Endothelial cell of umbilical vein (primary cell): ENCODE data around the gene COG5. TPM values are rescaled to one million over a fixed set of nuclear protein-coding genes. Genes with fewer than 3 reads are reported as not detected.

Experiments used
- BruUV-seq: library from RNA; stranded (reverse); fragments of 400-500 nt; replicated peaks from 2 replicates; lab custom pipeline; 2021; lab: Mats Ljungman, UMichigan
- CTCF ChIA-PET: fragments of 300-600, 350-600 bp; sonication (Branson Sonifier 250); formaldehyde crosslinking; loops from one replicate; lab custom pipeline; 2021; ENCODE audit warnings: antibody characterized with exemption, inconsistent platforms; lab: Charles Lee
- POLR2A ChIA-PET: fragments of 300-600, 350-600 bp; sonication (Branson Sonifier 250); formaldehyde crosslinking; loops from one replicate; lab custom pipeline; 2021; ENCODE audit warnings: antibody characterized with exemption, inconsistent platforms; lab: Charles Lee
- DNase-seq: peaks from one replicate; pipeline ENCODE4 v3.0.0-alpha.2; 2011; ENCODE audit warnings: low read depth, low spot score
- FAIRE-seq: peaks from 2 replicates; lab custom pipeline; 2011; peaks lifted over from hg19 to GRCh38; lab: Jason Lieb, UNC
- H2AFZ ChIP-seq: 2 replicates; pipeline ENCODE4 v1.6.0; 2012; ENCODE audit warnings: low read depth, low read length, control low read depth, inconsistent platforms
- H3K27ac ChIP-seq: 2 replicates; pipeline ENCODE4 v1.5.1; 2011; ENCODE audit warnings: low read depth, mild to moderate bottlenecking, control low read depth, low read length, moderate library complexity; ENCODE audit not compliant: insufficient read depth
- H3K27me3 ChIP-seq, 2 experiments: 2 replicates each; pipeline versions ENCODE4 v1.6.0 to v1.6.1; 2011; ENCODE audit warnings: low read length in 2 of 2, mixed read lengths in 1 of 2; ENCODE audit not compliant: control insufficient read depth in 2 of 2, insufficient read depth in 2 of 2
- H3K36me3 ChIP-seq, 2 experiments: 2 replicates in 1 of 2; 3 replicates in 1 of 2; pipeline ENCODE4 v1.5.1; 2011; ENCODE audit warnings: low read length in 2 of 2, mild to moderate bottlenecking in 1 of 2, moderate library complexity in 1 of 2; ENCODE audit not compliant: control insufficient read depth in 2 of 2, insufficient read depth in 2 of 2; ENCODE audit errors: extremely low read depth in 1 of 2
- H3K4me1 ChIP-seq: 3 replicates; pipeline ENCODE4 v1.5.1; 2011; ENCODE audit warnings: mild to moderate bottlenecking, low read length; ENCODE audit not compliant: control insufficient read depth, insufficient read depth; ENCODE audit errors: extremely low read depth
- H3K4me2 ChIP-seq: 2 replicates; pipeline ENCODE4 v1.6.1; 2011; ENCODE audit warnings: low read length, control low read depth, mixed read lengths; ENCODE audit not compliant: insufficient read depth
- H3K4me3 ChIP-seq, 3 experiments: fragments of 200-600 bp in 1 of 3; sonication (generic), shearing (Covaris generic) in 1 of 3; replicated peaks in 1 of 3; 2 replicates each; pipeline ENCODE4 v1.5.1; 2011 to 2016; ENCODE audit warnings: control low read depth in 3 of 3, low read length in 3 of 3, mild to moderate bottlenecking in 2 of 3, inconsistent platforms in 1 of 3, low read depth in 1 of 3, moderate library complexity in 1 of 3; ENCODE audit not compliant: insufficient read depth in 1 of 3
- H3K79me2 ChIP-seq: 2 replicates; pipeline ENCODE4 v1.6.0; 2012; ENCODE audit warnings: low read length, inconsistent platforms; ENCODE audit not compliant: control insufficient read depth, insufficient read depth
- H3K9ac ChIP-seq: replicated peaks from 2 replicates; pipeline ENCODE3; 2011; ENCODE audit warnings: low read length, control low read depth; ENCODE audit not compliant: insufficient read depth; ENCODE audit errors: extremely low read depth
- H3K9me1 ChIP-seq: replicated peaks from 3 replicates; pipeline ENCODE4 v1.6.0; 2011; ENCODE audit warnings: mild to moderate bottlenecking, low read length; ENCODE audit not compliant: control insufficient read depth, insufficient read depth; ENCODE audit errors: extremely low read depth
- H3K9me3 ChIP-seq: replicated peaks from 2 replicates; pipeline ENCODE4 v1.5.1; 2012; ENCODE audit warnings: low read length, inconsistent platforms; ENCODE audit not compliant: control insufficient read depth, insufficient read depth
- H4K20me1 ChIP-seq: replicated peaks from 2 replicates; pipeline ENCODE3; 2011; ENCODE audit warnings: mild to moderate bottlenecking, low read length; ENCODE audit not compliant: control insufficient read depth, insufficient read depth; ENCODE audit errors: extremely low read depth
- FOS ChIP-seq: IDR thresholded peaks from 2 replicates; pipeline ENCODE4 v1.6.1; 2011; ENCODE audit warnings: mild to moderate bottlenecking, low read length, moderate library complexity, borderline replicate concordance; ENCODE audit not compliant: insufficient read depth
- JUN ChIP-seq: IDR thresholded peaks from 2 replicates; pipeline ENCODE4 v1.6.1; 2011; ENCODE audit warnings: borderline replicate concordance, low read depth; ENCODE audit not compliant: insufficient read length, insufficient read depth
- MAX ChIP-seq: IDR thresholded peaks from 2 replicates; pipeline ENCODE4 v1.6.1; 2011; ENCODE audit not compliant: insufficient read depth, insufficient read length
- POLR2A ChIP-seq: IDR thresholded peaks from 2 replicates; pipeline ENCODE4 v1.6.1; 2012; ENCODE audit warnings: low read depth, mild to moderate bottlenecking, control low read depth, low read length
- POLR2AphosphoS5 ChIP-seq: IDR thresholded peaks from 2 replicates; pipeline ENCODE4 v1.6.1; 2012; ENCODE audit warnings: low read depth, mild to moderate bottlenecking, control low read depth, low read length, moderate library complexity; ENCODE audit not compliant: insufficient read depth
- dilution Hi-C: fragments of 300-500 bp; cut with MboI; formaldehyde crosslinking; loops from one replicate; pipeline ENCODE4 v1.15.0; 2019; ENCODE audit warnings: low sequenced_read_pairs; ENCODE audit not compliant: extremely low pct_ligation_motif_present
- intact Hi-C: fragments of 100-400 bp; cut with micrococcal nuclease; formaldehyde crosslinking; loops from one replicate; pipeline ENCODE4 v1.10.0; 2022
- polyA plus RNA-seq, 4 experiments: library from polyadenylated mRNA; depleted of rRNA in 3 of 4; stranded (reverse) in 3 of 4; unstranded in 1 of 4; fragments of >200 nt; gene quantifications; 2 replicates each; pipeline versions ENCODE4 v1.2.1 to v1.2.3, GENCODE V29; 2011 to 2012; ENCODE audit warnings: missing spikeins in 1 of 4
- total RNA-seq: library from RNA; stranded (reverse); gene quantifications from 2 replicates; pipeline ENCODE4 v1.2.3, GENCODE V29; 2021

The COG5 gene
- total and polyA plus RNA-seq, 2 donors (not counting 3 experiments of a cell fraction or from before 2014, with no cell fraction given), result 18.8 to 45.3 TPM

DNA sequence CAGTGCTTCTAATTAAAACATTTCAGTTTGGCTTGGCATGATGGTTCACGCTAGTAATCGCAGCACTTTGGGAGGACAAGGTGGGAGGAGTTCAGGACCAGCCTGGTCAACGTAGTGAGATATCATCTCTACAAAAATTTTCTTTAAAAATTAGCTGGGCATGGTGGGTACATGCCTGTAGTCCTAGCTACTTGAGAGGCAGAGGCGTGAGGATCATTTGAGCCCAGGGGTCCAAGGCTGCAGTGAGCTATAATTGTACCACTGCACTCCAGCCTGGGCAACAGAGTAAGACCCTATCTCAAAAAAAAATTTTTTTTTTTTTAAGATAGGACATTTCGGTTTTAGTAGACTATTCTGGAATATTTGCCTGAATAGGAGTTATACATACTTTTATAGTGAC lies 382.5 kb downstream of the COG5 start:
- H3K9ac ChIP-seq, result no peak overlapping the region
- H3K4me1 ChIP-seq, result peaks cover 27% of the 10 kb centered on the region
- no peak for FAIRE-seq
- no peak for DNase-seq
- H3K36me3 ChIP-seq, result peaks cover 3 to 9% of the 10 kb centered on the region in 2 experiments
- no peak overlapping the region for H3K27ac ChIP-seq
- no peak overlapping the region for H3K4me3 ChIP-seq
- TF ChIP-seq JUN, result no peak
- no peak for TF ChIP-seq POLR2AphosphoS5
- peaks cover 3% of the 10 kb centered on the region for H4K20me1 ChIP-seq
- ChIA-PET CTCF (interaction anchor here (1.1 to 1.7 kb wide), 5 partner anchors 8 to 32 kb away, joined by 5 to 9 read pairs (median 6); partner anchors contain the start of gene HBP1), POLR2A (interaction anchor here (1.5 kb wide), 1 partner anchor 11 kb away, joined by 5 read pairs; no protein-coding TSS in a partner anchor)
- dilution Hi-C loops, result no loop called here
- H3K79me2 ChIP-seq, result peaks cover 27% of the 10 kb centered on the region
- intact Hi-C loops, result no loop called here
- no peaks in the 10 kb centered on the region for H3K27me3 ChIP-seq
- no peak overlapping the region for H2AFZ ChIP-seq
- H3K9me1 ChIP-seq, result no peaks in the 10 kb centered on the region
- no peak overlapping the region for H3K4me2 ChIP-seq
- BruUV-seq, result no TSS peak
- no peaks in the 10 kb centered on the region for H3K9me3 ChIP-seq

- Histone ChIP-seq H3K4me2 (peak overlapping the region; percentile 6), H3K27ac (no peak overlapping the region), H3K4me1 (peaks cover 27% of the 10 kb centered on the region), H2AFZ (no peak overlapping the region), H3K9me1 (no peaks in the 10 kb centered on the region), H3K27me3 (no peaks in the 10 kb centered on the region), H3K9me3 (no peaks in the 10 kb centered on the region), H3K36me3 (peaks cover 3 to 5% of the 10 kb centered on the region in 2 experiments), H3K4me3 (no peak overlapping the region), H3K9ac (no peak overlapping the region), H4K20me1 (peaks cover 3% of the 10 kb centered on the region), H3K79me2 (peaks cover 33% of the 10 kb centered on the region)
- CTCF ChIA-PET, result interaction anchor here (0.9 to 1.7 kb wide), 5 partner anchors 9 to 233 kb away, joined by 5 to 9 read pairs (median 6); partner anchors contain the start of gene HBP1
- POLR2A ChIA-PET, result interaction anchor here (1.0 to 1.5 kb wide), 2 partner anchors 10 to 12 kb away, joined by 5 to 7 read pairs; partner anchors contain the start of gene HBP1
- DNase-seq (peak; percentile 91), FAIRE-seq (peak; percentile 28)
- intact Hi-C loops, result no loop called here
- no peak for TF ChIP-seq POLR2A
- TF ChIP-seq FOS, result peak; percentile 67
- peak; percentile 68 for TF ChIP-seq JUN
- no peak for TF ChIP-seq MAX
- no TSS peak for BruUV-seq
- dilution Hi-C loops, result no loop called here
Observed at GRCh38 chr7:107180378-107180777, 383.3 kb downstream of the COG5 start.
